Prostate gland (tissue), 2 donors: Measurements from ENCODE around the gene KPNA3.

ENCODE experiments used
- CTCF ChIP-seq, 4 experiments: fragments of 200-600 bp in 2 of 4; fragments of 450-650 bp in 2 of 4; sonication (generic) in 2 of 4; IDR thresholded peaks; 1 replicate in 3 of 4; 2 replicates in 1 of 4; pipeline ENCODE4 v1.5.1; 2016 to 2019; ENCODE audit warnings: antibody characterized with exemption in 4 of 4, mild to moderate bottlenecking in 2 of 4, moderate library complexity in 2 of 4
- POLR2AphosphoS5 ChIP-seq: sonication (generic); formaldehyde crosslinking; IDR thresholded peaks from one replicate; pipeline ENCODE4 v1.6.1; 2017; ENCODE audit warnings: antibody characterized with exemption

DNA sequence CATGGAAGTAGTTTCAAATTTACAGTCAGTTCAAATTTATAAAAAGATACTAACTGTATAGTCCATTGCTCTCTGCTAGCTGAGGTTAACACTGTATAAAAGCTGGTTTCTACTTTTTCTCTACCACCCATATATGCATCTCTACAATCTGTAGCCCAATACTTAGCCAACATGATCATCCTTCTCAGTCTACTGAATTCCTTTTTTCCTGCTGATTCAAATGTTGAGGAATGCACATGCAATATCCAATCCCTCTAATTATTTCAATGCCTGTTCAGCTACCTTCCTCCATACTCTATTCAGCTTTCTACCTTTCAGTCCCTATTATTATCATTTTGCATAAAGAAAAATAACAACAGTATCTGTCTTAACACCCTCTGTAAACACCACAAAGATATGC is 15.6 kb downstream of the KPNA3 start:
- TF ChIP-seq CTCF (IDR thresholded peaks at IDR 0.05) = no peak
- no peak for TF ChIP-seq POLR2AphosphoS5
